ENCODE measurements around the gene PLCB3. TPM values are rescaled to one million over a fixed set of nuclear protein-coding genes. Genes with fewer than 3 reads are reported as not detected.

PLCB3 gene
- total RNA-seq, 4 donors from 2014 or later, result 64.5 to 115 (median 91.2) TPM

DNA sequence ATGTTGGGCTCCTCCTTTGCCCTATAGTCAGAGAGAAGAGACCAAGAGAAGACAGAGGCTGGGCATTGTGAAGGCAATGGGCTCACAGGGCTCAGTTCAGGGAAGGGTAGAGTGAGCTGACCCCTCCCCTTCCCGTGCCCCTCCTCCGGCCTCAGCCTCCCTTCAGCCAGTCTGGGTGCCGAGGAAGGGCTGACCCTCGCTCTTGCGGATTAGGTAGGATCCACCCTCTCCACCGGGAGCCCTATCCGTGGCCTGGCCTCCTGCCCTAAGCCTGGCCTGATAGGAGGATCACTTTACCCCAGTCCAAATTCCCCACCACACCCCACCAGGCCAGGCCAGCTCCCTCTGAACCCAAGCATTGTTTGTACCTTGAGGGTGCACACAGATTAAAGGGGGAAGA is 2.8 kb upstream of the PLCB3 start:
- H3K4me1 ChIP-seq, result peaks cover 21 to 50% (median 43%) of the 10 kb centered on the region in 4 donors

DNA sequence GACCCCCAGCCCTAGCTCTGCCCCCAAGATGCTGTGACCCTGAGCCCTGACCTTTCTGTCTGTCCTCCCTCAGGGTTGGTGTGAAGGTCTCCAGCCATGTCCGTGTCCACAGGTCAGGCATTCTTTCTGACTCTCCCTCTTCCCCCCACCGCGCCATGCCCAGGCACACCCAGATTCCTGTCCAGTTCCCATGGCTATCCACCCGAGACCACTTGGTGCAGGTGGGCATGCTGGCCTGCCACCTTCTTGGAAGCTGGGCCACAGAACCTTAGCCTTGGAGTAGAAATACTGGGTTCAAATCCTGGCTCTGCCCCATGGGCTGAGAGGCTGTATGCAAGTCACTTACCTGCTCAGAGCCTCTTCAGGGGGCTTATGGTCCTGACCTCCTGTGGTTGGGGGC is 2.3 kb upstream of the PLCB3 start:
- H3K36me3 ChIP-seq, result no peaks in the 10 kb centered on the region
- no peaks in the 10 kb centered on the region for H3K27me3 ChIP-seq
- no peak overlapping the region for H3K27ac ChIP-seq
- peaks cover 21 to 52% (median 44%) of the 10 kb centered on the region in 4 donors for H3K4me1 ChIP-seq
- DNase-seq, result no peak
- in situ Hi-C loops (cut with MboI; ENCODE audit: low pct_ligation_motif_present in 1 of 4, low pct_unique_long_range_greater_than_20kb in 1 of 4, low sequenced_read_pairs in 3 of 4) (no loop called here), intact Hi-C loops (cut with DNase I; ENCODE audit: low total_unique reads) (no loop called here)
- H3K4me3 ChIP-seq, result no peak overlapping the region
- 95% methylated on average over 4 of the region's 4 CpGs; no CpG with 5 or more reads in 1 of the 2 donors for WGBS, 2 donors (ENCODE audit: low coverage in 1 of 2)
- TF ChIP-seq POLR2AphosphoS5 (IDR thresholded peaks at IDR 0.05) (no peak), POLR2A (IDR thresholded peaks at IDR 0.05) (no peak), EP300 (IDR thresholded peaks at IDR 0.05; ENCODE audit: low read depth) (no peak)
- TF ChIP-seq, protein P1, sequence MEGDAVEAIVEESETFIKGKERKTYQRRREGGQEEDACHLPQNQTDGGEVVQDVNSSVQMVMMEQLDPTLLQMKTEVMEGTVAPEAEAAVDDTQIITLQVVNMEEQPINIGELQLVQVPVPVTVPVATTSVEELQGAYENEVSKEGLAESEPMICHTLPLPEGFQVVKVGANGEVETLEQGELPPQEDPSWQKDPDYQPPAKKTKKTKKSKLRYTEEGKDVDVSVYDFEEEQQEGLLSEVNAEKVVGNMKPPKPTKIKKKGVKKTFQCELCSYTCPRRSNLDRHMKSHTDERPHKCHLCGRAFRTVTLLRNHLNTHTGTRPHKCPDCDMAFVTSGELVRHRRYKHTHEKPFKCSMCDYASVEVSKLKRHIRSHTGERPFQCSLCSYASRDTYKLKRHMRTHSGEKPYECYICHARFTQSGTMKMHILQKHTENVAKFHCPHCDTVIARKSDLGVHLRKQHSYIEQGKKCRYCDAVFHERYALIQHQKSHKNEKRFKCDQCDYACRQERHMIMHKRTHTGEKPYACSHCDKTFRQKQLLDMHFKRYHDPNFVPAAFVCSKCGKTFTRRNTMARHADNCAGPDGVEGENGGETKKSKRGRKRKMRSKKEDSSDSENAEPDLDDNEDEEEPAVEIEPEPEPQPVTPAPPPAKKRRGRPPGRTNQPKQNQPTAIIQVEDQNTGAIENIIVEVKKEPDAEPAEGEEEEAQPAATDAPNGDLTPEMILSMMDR (IDR thresholded peaks at IDR 0.05), result no peak
- H3K9me3 ChIP-seq, result no peaks in the 10 kb centered on the region

More for the DNA sequence above, 2.8 kb upstream of the PLCB3 start:
- Histone ChIP-seq H3K36me3 (no peaks in the 10 kb centered on the region), H3K9me3 (no peaks in the 10 kb centered on the region), H3K27me3 (no peaks in the 10 kb centered on the region), H3K4me3 (no peak overlapping the region), H3K27ac (no peak overlapping the region)
- no peak for TF ChIP-seq POLR2AphosphoS5 (IDR thresholded peaks at IDR 0.05)
- no peak for TF ChIP-seq EP300 (IDR thresholded peaks at IDR 0.05; ENCODE audit: low read depth)
- TF ChIP-seq, protein P1 (IDR thresholded peaks at IDR 0.05), result no peak
- TF ChIP-seq POLR2A (IDR thresholded peaks at IDR 0.05), result no peak
- intact Hi-C loops (cut with DNase I; ENCODE audit: low total_unique reads) (no loop called here), in situ Hi-C loops (cut with MboI; ENCODE audit: low pct_ligation_motif_present in 1 of 4, low pct_unique_long_range_greater_than_20kb in 1 of 4, low sequenced_read_pairs in 3 of 4) (no loop called here)
- peak; percentile 11 for DNase-seq
- WGBS, 2 donors (ENCODE audit: low coverage in 1 of 2), result 78% methylated on average over 7 of the region's 7 CpGs; no CpG with 5 or more reads in 1 of the 2 donors

DNA sequence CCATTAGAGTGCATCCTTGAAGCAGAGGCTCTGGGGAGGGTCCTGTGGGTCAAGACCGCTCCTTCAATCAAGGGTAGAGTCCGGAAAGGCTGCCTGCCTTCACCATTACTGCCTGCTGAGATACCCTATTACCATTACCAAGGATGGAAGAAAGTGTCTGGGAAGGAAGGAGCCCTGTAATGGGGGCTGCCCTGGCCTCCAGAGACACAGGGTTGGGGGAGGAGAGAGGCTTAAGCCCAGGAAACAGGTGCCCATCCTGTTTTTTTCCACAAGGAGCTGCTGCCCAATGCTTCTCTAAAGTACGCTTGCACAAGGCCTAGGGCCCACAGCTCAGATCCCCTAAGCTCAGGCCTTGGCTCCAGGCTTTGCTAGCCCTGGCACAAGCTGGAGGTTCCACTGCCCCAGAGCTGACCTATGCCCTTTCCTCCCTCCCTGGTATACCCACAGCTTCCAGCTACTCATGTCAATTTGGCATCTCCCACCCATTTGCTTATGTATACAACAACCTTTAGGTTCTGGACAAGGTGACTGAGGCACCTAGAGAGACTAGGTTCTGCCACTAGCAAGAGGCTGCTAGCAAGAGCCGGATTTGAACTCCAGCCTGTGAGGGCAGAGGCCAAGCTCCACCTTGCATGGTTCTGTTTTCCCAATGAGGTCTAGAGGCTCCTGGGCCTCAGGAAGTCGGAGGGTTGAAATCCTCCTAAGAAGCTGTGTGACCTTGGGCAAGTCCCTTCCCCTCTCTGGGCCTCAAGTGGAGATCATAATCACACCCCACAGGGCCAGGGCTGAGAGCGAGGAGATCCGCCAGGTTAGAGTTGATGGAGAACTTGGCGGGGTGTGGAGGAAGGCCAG is 1.5 kb upstream of the PLCB3 start:
- in situ Hi-C loops (cut with MboI; ENCODE audit: low pct_ligation_motif_present in 1 of 4, low pct_unique_long_range_greater_than_20kb in 1 of 4, low sequenced_read_pairs in 3 of 4), result no loop called here
- DNase-seq, result no peak

More for the DNA sequence above, 1.5 kb upstream of the PLCB3 start:
- peaks cover 0 to 2% (median 0%) of the 10 kb centered on the region in 4 donors for H3K36me3 ChIP-seq
- TF ChIP-seq POLR2A (IDR thresholded peaks at IDR 0.05) (no peak), EP300 (IDR thresholded peaks at IDR 0.05; ENCODE audit: low read depth) (no peak), POLR2AphosphoS5 (IDR thresholded peaks at IDR 0.05) (no peak)
- TF ChIP-seq, protein P1 (IDR thresholded peaks at IDR 0.05), result no peak
- no peaks in the 10 kb centered on the region for H3K9me3 ChIP-seq
- no peak overlapping the region for H3K27ac ChIP-seq
- H3K4me3 ChIP-seq, result no peak overlapping the region
- no peaks in the 10 kb centered on the region for H3K27me3 ChIP-seq
- intact Hi-C loops (cut with DNase I; ENCODE audit: low total_unique reads), result loop anchor here (5.0 kb wide), 1 partner anchor 53 kb away; the partner anchor contains the start of gene CATSPERZ
- peaks cover 19 to 55% (median 42%) of the 10 kb centered on the region in 4 donors for H3K4me1 ChIP-seq
- 81 to 100% methylated on average over 1 to 8 of the region's 8 CpGs for WGBS, 2 donors (ENCODE audit: low coverage in 1 of 2)
